ENCODE measurements around the gene DLAT.
"Not testable (repeated sequence)": the region's sequence is repeated elsewhere in the genome, so short reads cannot be mapped to it uniquely, and the experiment has no call there.

DNA sequence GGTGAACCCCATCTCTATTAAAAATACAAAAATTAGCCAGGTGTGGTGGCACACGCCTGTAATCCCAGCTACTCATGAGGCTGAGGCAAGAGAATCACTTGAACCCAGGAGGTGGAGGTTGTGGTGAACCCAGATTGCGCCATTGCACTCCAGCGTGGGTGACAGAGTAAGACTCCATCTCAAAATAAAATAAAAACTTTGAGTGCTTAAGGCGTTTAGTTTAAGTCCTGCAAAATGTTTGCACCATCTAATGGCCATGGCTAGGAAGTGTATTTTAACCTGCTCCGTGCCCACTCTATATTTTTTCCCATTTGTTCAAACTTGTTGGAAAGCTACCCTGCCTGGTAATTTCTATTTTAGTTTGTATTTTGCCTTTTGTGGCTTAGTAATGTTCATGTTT lies 28.5 kb upstream of the DLAT start:
- TF ChIP-seq EZH2 (IDR thresholded peaks at IDR 0.05; ENCODE audit: borderline replicate concordance, low read length) = not testable (repeated sequence)
- TF ChIP-seq, protein P1, sequence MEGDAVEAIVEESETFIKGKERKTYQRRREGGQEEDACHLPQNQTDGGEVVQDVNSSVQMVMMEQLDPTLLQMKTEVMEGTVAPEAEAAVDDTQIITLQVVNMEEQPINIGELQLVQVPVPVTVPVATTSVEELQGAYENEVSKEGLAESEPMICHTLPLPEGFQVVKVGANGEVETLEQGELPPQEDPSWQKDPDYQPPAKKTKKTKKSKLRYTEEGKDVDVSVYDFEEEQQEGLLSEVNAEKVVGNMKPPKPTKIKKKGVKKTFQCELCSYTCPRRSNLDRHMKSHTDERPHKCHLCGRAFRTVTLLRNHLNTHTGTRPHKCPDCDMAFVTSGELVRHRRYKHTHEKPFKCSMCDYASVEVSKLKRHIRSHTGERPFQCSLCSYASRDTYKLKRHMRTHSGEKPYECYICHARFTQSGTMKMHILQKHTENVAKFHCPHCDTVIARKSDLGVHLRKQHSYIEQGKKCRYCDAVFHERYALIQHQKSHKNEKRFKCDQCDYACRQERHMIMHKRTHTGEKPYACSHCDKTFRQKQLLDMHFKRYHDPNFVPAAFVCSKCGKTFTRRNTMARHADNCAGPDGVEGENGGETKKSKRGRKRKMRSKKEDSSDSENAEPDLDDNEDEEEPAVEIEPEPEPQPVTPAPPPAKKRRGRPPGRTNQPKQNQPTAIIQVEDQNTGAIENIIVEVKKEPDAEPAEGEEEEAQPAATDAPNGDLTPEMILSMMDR (conservative IDR thresholded peaks at IDR 0.05 in 1 of 2, IDR thresholded peaks at IDR 0.05 in 1 of 2; ENCODE audit: extremely low read depth in 1 of 2, insufficient read depth in 1 of 2, low read depth in 1 of 2, low read length in 2 of 2) = peak in 1 of 2 donors; percentile 12

Data from mammary epithelial cell (primary cell).